SJSA1 (cell line): ENCODE measurements around the gene SPATA18. TPM values are rescaled to one million over a fixed set of nuclear protein-coding genes. Genes with fewer than 3 reads are reported as not detected.
"Not testable (repeated sequence)": the region's sequence is repeated elsewhere in the genome, so short reads cannot be mapped to it uniquely, and the experiment has no call there.

Experiments
- DNase-seq, 2 experiments: peaks; one replicate each; pipeline ENCODE4 v3.0.0-alpha.2; 2015 to 2020; ENCODE audit warnings: low spot score in 2 of 2, low read depth in 1 of 2
- H3K27ac ChIP-seq: fragments of 250-450 bp; sonication (Bioruptor Pico); 2 replicates; pipeline ENCODE4 v1.5.1; 2020; ENCODE audit warnings: mild to moderate bottlenecking, moderate library complexity
- H3K27me3 ChIP-seq: fragments of 250-450 bp; sonication (Bioruptor Pico); replicated peaks from 2 replicates; pipeline ENCODE4 v1.5.1; 2020; ENCODE audit warnings: mild to moderate bottlenecking, moderate library complexity
- H3K36me3 ChIP-seq: fragments of 250-450 bp; sonication (Bioruptor Pico); 2 replicates; pipeline ENCODE4 v1.5.1; 2020; ENCODE audit warnings: mild to moderate bottlenecking
- H3K4me1 ChIP-seq: fragments of 250-450 bp; sonication (Bioruptor Pico); replicated peaks from 2 replicates; pipeline ENCODE4 v1.6.1; 2021; ENCODE audit warnings: mild to moderate bottlenecking
- H3K4me3 ChIP-seq: fragments of 250-450 bp; sonication (Bioruptor Pico); 2 replicates; pipeline ENCODE4 v1.5.1; 2020; ENCODE audit warnings: mild to moderate bottlenecking
- H3K9me3 ChIP-seq: fragments of 250-450 bp; sonication (Bioruptor Pico); replicated peaks from 2 replicates; pipeline ENCODE4 v1.5.1; 2020; ENCODE audit warnings: mild to moderate bottlenecking
- total RNA-seq: library from RNA; depleted of rRNA; stranded (reverse); fragments of >200 nt; shearing (Covaris generic); gene quantifications from 2 replicates; pipeline ENCODE4 v1.2.3, GENCODE V29; 2014

SPATA18 gene
- total RNA-seq, 1 experiment from 2014 or later = 0.11 TPM

DNA sequence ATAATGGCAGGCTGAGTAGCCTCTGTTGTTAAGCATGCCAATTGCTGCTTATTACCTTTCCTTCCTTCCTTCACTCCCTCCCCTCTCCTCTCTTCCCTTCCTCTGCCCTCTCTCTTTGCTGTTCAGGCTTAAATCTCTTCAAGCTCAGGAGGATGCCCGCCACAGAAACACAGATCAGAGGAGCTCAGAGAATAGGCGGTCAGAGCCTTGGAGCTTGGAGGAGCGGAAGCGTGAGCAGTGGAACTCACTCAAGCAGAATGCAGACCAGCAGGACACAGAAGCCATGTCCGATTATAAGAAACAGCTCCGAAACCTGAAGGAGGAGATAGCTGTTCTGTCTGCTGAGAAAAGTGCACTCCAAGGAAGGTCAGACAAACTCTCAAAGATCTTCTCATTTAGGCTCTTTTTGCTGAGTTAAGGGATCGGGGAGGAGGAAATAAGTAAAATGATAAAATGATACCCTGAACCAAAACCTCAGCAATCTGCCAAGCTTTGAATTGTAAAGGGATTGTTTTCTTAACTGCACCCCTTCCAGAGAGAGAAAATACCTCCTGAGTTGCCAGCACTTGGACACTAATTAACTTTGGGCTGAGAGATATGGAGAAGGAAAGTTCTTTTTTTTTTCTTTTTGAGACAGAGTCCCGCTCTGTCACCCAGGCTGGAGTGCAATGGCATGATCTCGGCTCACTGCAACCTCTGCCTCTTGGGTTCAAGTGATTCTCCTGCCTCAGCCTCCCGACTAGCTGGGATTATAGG lies 20.9 kb downstream of the SPATA18 start:
- H3K36me3 ChIP-seq = no peaks in the 10 kb centered on the region
- no peak overlapping the region for H3K27ac ChIP-seq
- no peaks in the 10 kb centered on the region for H3K4me1 ChIP-seq
- no peak for DNase-seq
- H3K27me3 ChIP-seq = peaks cover 16% of the 10 kb centered on the region
- H3K4me3 ChIP-seq = no peak overlapping the region
- no peaks in the 10 kb centered on the region for H3K9me3 ChIP-seq

DNA sequence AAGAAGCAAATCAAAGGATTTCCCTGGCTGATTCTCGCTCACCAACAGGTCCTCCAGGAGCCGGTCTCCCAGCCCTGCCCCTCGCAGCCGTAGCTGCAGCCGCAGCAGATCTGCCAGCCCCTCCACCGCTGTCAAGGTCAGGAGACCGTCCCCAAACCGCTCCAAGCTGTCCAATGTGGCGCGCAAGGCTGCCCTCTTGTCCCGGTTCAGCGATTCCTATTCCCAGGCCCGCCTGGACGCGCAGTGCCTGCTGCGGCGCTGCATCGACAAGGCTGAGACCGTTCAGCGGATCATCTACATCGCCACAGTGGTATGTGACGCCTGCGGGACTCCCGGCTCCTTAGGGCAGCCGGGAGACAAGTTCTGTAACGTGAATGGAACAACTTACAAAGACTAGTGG lies 25.6 kb downstream of the SPATA18 start:
- peaks cover 16% of the 10 kb centered on the region for H3K27me3 ChIP-seq
- H3K9me3 ChIP-seq = no peaks in the 10 kb centered on the region
- H3K4me1 ChIP-seq = no peaks in the 10 kb centered on the region
- no peak overlapping the region for H3K27ac ChIP-seq
- H3K4me3 ChIP-seq = no peak overlapping the region
- no peak for DNase-seq
- no peaks in the 10 kb centered on the region for H3K36me3 ChIP-seq

DNA sequence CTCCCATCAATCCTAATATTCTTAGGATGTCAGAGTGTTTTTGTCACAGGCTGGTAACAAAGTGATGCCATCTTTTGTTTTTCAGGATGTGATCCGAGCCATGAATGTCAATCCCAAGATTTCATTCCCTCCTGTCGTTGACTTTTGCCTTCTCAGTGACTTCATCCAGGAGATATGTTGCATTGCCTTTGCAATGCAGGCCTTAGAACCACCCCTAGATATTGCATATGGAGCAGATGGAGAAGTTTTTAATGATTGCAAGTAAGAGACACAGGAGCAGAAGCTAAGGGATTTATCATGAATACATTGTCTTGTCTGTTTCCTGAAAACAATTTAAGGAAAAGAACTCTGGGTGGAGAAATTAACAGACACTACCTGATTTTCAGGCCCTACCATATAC lies 28.6 kb downstream of the SPATA18 start:
- Histone ChIP-seq H3K4me1 (no peaks in the 10 kb centered on the region), H3K4me3 (no peak overlapping the region), H3K27me3 (peaks cover 16% of the 10 kb centered on the region), H3K9me3 (no peaks in the 10 kb centered on the region), H3K36me3 (no peaks in the 10 kb centered on the region), H3K27ac (no peak overlapping the region)
- DNase-seq = no peak

DNA sequence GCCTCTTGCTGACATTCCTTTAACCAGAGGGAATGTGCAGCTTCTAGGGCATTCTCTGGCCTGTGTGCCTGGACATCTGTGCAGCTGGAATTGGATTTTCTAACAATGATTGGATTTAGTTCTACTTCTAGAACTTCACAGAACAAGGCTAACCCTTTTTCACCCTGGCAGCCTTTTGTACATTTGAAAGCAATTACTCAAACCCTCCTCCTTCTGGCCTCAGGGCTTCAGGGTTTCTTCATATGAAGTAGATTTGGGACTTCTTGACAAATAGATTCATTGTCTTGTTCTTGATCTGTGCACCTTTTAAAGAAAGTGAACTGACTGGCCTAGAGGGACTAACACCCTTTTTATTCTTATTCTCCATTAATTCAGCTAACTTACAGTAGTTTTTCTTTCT lies 30.1 kb downstream of the SPATA18 start:
- peaks cover 5% of the 10 kb centered on the region for H3K27me3 ChIP-seq
- H3K27ac ChIP-seq = no peak overlapping the region
- H3K9me3 ChIP-seq = no peaks in the 10 kb centered on the region
- no peaks in the 10 kb centered on the region for H3K36me3 ChIP-seq
- DNase-seq = no peak
- no peaks in the 10 kb centered on the region for H3K4me1 ChIP-seq
- no peak overlapping the region for H3K4me3 ChIP-seq

DNA sequence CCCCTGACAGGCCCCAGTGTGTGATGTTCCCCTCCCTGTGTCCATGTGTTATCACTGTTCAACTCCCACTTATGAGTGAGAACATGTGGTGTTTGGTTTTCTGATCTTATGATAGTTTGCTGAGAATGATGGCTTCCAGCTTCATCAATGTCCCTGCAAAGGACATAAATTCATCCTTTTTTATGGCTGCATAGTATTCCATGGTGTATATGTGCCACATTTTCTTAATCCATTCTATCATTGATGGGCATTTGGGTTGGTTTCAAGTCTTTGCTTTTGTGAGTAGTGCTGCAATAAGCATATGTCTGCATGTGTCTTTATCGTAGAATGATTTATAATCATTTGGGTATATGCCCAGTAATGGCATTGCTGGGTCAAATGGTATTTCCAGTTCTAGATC lies 35.3 kb downstream of the SPATA18 start:
- H3K36me3 ChIP-seq, H3K4me1 ChIP-seq, H3K4me3 ChIP-seq, DNase-seq, H3K9me3 ChIP-seq, H3K27ac ChIP-seq, H3K27me3 ChIP-seq: not testable (repeated sequence)

DNA sequence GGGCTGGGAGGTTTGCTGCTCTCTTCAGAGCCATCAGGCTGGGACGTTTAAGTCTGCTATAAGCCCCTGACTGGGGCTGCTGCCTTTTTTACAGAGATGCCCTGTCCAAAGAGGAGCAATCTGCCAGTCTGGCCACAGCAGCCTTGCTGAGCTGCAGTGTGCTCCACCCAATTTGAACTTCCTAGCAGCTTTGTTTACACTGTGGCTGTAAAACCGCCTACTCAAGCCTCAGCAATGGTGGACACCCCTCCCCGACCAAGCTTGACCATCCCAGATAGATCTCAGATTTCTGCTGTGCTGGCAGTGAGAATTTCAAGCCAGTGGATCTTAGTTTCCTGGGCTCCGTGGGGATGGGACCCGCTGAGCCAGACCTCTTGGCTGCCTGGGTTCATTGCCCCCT lies 40.7 kb downstream of the SPATA18 start:
- Histone ChIP-seq H3K4me3 (no peak overlapping the region), H3K4me1 (no peaks in the 10 kb centered on the region), H3K27me3 (no peaks in the 10 kb centered on the region), H3K9me3 (no peaks in the 10 kb centered on the region), H3K36me3 (no peaks in the 10 kb centered on the region), H3K27ac (no peak overlapping the region)
- DNase-seq = no peak

DNA sequence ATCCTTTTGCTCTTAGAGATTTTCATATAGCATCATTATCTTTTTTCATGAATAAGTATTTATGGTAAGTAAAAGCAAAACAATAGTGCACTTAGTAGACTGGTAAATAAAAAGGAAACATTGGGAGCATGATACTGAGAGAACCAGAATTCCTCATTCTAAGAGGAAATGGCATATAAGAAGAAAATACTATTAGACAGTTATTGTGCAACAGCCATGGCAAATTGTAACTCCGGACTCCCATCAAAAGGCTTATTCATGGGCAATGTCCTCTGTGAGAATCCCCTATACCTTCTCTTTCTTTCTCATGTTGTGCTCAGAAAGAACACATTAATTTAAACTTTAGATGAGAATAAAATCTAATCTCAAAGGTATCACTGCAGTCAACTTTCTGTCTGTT lies 42.4 kb downstream of the SPATA18 start:
- Histone ChIP-seq H3K9me3 (no peaks in the 10 kb centered on the region), H3K4me1 (no peaks in the 10 kb centered on the region), H3K27ac (no peak overlapping the region), H3K4me3 (no peak overlapping the region), H3K27me3 (no peaks in the 10 kb centered on the region), H3K36me3 (no peaks in the 10 kb centered on the region)
- no peak for DNase-seq

DNA sequence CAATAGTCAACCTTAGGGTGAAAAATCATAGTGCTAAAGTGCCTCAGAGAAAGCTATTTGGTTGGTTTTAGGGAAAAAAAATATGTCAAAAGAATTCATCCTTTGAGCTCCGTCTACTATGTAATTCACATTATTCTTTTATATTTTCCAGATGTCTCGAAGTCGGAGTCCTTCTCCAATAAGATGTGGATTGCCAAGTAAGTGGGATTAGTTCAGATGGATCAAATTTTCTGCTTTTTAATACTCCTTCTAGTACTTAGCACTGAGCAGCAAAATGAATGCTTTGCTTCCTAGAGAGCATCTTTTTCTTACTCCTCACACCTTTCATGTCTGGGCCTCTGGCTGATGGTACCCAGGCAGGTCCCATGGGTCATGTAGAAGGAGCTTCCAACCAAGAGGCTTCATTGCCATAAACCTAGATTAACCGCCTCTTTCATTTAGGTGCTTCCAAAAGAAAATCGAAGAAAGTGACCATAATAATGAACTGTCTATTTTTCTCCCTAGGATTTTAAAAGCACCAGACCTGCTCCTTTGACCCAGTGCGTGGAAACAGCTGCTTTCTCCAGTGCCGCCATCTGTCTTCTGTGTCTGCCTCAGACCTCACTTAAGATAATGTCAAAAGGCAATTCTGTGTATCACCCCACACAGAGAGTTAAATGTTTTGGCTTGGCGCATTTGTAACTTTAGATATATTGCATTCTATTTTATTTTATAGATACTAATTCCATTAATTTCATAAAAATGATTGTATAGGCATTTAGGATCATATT lies 43.5 kb downstream of the SPATA18 start:
- DNase-seq = no peak
- no peaks in the 10 kb centered on the region for H3K4me1 ChIP-seq
- H3K36me3 ChIP-seq = no peaks in the 10 kb centered on the region
- H3K4me3 ChIP-seq = no peak overlapping the region
- H3K9me3 ChIP-seq = no peaks in the 10 kb centered on the region
- no peaks in the 10 kb centered on the region for H3K27me3 ChIP-seq
- H3K27ac ChIP-seq = no peak overlapping the region

DNA sequence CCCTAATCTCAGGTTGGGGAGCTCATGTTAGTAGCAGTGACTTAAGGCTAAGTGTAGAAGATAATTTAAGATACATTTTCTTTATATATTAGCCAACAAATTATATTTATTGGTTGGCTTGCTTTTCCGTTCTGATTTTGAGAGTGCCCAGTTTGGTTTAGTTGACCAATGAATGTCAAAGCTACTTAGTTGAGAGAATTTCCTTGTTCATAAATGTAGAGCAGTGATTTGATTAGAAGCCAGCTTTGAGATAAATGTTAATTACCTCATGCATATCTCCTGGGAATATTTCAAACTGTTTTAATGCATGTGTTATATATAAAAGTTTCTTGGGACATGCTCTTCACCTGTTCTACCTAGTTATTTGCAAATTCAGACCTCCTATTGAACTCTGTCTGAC lies 44.3 kb downstream of the SPATA18 start:
- Histone ChIP-seq H3K36me3 (no peaks in the 10 kb centered on the region), H3K4me3 (no peak overlapping the region), H3K27me3 (no peaks in the 10 kb centered on the region), H3K27ac (no peak overlapping the region), H3K9me3 (no peaks in the 10 kb centered on the region), H3K4me1 (no peaks in the 10 kb centered on the region)
- no peak for DNase-seq

DNA sequence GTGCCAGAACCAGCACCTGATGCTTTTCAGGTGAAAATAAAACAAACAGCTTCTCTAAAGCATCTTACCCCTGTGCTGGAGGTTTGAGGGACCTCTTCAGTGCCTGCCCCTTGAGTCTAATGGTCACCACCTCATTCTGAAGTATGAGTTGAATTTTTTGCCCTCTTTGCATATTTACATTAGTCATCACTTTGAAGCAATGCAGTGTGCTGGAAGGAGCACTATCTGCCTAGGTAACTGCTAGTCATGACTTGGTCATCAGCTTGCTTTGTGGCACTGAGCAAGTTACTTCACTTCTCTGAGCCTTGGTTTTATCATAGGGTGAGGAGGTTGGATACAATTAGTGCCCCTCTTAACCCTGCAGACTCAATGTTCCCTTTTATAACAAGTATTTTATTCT lies 44.9 kb downstream of the SPATA18 start:
- Histone ChIP-seq H3K27me3 (no peaks in the 10 kb centered on the region), H3K36me3 (no peaks in the 10 kb centered on the region), H3K4me3 (no peak overlapping the region), H3K27ac (no peak overlapping the region), H3K9me3 (no peaks in the 10 kb centered on the region), H3K4me1 (no peaks in the 10 kb centered on the region)
- DNase-seq = no peak

DNA sequence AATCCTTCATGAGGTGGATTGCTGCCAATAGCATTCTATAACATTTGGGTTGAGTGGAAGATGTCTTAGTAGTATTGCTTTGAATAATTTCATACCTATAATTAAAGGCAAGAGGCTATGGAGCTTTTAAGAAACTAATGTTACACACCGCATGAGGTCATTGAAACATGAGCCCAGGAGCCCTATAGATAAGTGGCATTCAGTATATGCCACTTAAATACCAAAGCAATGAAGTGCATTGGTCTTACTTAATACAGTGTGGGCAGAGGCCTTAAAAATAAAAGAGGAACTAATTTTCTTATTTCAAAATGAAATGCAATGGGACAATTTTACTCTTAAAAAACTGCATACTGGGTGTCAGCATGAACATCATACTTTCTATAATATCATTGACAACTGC lies 47.5 kb downstream of the SPATA18 start:
- Histone ChIP-seq H3K36me3 (no peaks in the 10 kb centered on the region), H3K27ac (no peak overlapping the region), H3K27me3 (no peaks in the 10 kb centered on the region), H3K9me3 (no peaks in the 10 kb centered on the region), H3K4me3 (no peak overlapping the region), H3K4me1 (no peaks in the 10 kb centered on the region)
- DNase-seq = no peak

DNA sequence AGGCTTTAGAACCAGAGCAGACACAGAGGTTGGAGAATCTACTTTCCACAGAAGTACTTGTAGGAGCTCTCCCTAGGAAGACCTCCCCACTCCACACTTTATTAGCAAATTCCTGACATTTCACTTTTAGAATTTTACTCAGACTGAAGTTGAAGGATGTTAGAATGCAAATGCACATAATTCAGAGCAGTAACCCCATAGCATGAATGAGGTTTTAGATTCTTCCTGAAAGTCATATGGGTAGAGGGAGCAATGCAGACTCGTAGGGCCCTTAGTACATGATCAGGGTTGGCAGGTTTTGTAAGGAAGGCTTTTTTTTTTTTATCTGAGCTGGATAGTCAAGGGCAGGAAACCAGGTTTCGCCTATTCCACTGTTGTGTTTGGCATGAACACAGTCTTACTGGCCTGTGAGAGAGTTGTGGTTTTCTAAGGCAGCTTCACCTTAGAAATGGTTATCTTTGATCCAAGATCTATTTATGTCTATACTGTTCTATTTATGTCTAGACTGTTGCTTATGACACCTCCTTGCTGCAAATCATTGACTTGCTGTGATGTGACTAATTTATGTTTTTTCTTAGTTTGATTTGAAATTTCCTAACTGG lies 48.9 kb downstream of the SPATA18 start:
- no peak for DNase-seq
- Histone ChIP-seq H3K27ac (no peak overlapping the region), H3K27me3 (no peaks in the 10 kb centered on the region), H3K36me3 (no peaks in the 10 kb centered on the region), H3K4me1 (no peaks in the 10 kb centered on the region), H3K9me3 (no peaks in the 10 kb centered on the region), H3K4me3 (no peak overlapping the region)

DNA sequence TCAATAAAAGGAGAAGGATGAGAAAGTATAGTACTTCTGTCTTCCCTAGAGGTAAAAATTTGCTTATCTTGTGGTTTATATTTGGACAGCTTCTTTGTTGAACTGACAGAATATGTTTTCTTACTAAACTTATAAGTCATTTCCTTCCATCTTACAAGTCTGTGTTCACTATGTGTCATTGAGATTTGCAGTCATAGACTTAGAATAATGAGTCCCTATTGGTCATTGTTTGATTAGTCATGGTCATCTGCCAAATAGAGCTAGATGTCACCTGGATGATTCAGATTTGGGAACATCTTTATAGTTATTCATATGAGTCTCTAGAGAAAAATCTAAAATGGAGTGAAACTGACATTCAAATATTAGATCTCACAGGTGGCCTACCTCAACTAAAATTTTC lies 51.5 kb downstream of the SPATA18 start:
- no peaks in the 10 kb centered on the region for H3K9me3 ChIP-seq
- H3K36me3 ChIP-seq = no peaks in the 10 kb centered on the region
- no peaks in the 10 kb centered on the region for H3K27me3 ChIP-seq
- H3K4me3 ChIP-seq = no peak overlapping the region
- no peaks in the 10 kb centered on the region for H3K4me1 ChIP-seq
- no peak overlapping the region for H3K27ac ChIP-seq
- no peak for DNase-seq

DNA sequence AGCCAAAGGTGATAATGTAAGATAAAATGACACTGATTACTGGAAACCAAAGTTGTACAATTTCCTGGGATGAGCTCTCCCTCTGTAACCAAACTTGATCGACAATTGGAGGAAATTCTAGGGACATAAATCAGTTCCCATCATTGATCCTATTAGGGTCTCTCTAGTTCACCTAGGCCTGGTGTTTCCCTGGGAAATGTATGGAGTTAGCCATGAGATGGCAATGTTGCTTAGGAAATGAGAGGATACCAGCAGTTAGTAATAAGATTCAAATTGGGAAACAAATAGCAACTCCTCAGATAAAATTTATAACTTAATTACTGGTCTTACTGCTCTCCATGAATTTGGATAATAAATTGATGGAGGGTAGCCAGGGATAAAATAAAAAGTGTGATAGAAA lies 52.2 kb downstream of the SPATA18 start:
- Histone ChIP-seq H3K27ac (no peak overlapping the region), H3K4me1 (no peaks in the 10 kb centered on the region), H3K36me3 (no peaks in the 10 kb centered on the region), H3K27me3 (no peaks in the 10 kb centered on the region), H3K4me3 (no peak overlapping the region), H3K9me3 (no peaks in the 10 kb centered on the region)
- no peak for DNase-seq
